H1 (cell line): ENCODE results near the gene ACTR1A. TPM values are rescaled to one million over a fixed set of nuclear protein-coding genes. Genes with fewer than 3 reads are reported as not detected.

Experiments used
- CTCF ChIA-PET: fragments of 300-600 bp; sonication (Branson Sonifier 250); formaldehyde crosslinking; loops from one replicate; lab custom pipeline; 2021; ENCODE audit not compliant: partially characterized antibody; lab: Charles Lee
- POLR2A ChIA-PET: fragments of 300-600 bp; sonication (Branson Sonifier 250); formaldehyde crosslinking; loops from one replicate; lab custom pipeline; 2021; ENCODE audit warnings: inconsistent platforms; ENCODE audit not compliant: partially characterized antibody; lab: Charles Lee
- DNase-seq, 2 experiments: peaks; one replicate each; pipeline versions ENCODE4 v3.0.0 to v3.0.0-alpha.2; 2010 to 2022; ENCODE audit warnings: low spot score in 2 of 2, low read depth in 1 of 2, mixed read lengths in 1 of 2
- FAIRE-seq: peaks from 2 replicates; lab custom pipeline; 2011; peaks lifted over from hg19 to GRCh38; lab: Jason Lieb, UNC
- H2AFZ ChIP-seq: 2 replicates; pipeline ENCODE4 v1.8.1; 2012; ENCODE audit warnings: low read length, inconsistent platforms
- H2AK5ac ChIP-seq: 2 replicates; pipeline ENCODE4 v1.6.1; 2013; ENCODE audit warnings: low read depth, low read length
- H2BK120ac ChIP-seq: replicated peaks from 2 replicates; pipeline ENCODE3; 2013; ENCODE audit warnings: low read depth, low read length, inconsistent platforms
- H2BK12ac ChIP-seq: 2 replicates; pipeline ENCODE4 v1.6.1; 2013; ENCODE audit warnings: low read depth, low read length
- H2BK15ac ChIP-seq: 2 replicates; pipeline ENCODE4 v1.6.1; 2013; ENCODE audit warnings: low read length
- H2BK20ac ChIP-seq: 2 replicates; pipeline ENCODE4 v1.6.1; 2013; ENCODE audit warnings: low read length
- H2BK5ac ChIP-seq: 2 replicates; pipeline ENCODE4 v1.6.1; 2013; ENCODE audit warnings: low read depth, low read length
- H3K14ac ChIP-seq: 2 replicates; pipeline ENCODE4 v1.6.1; 2013; ENCODE audit warnings: inconsistent platforms; ENCODE audit not compliant: insufficient read length
- H3K18ac ChIP-seq: 2 replicates; pipeline ENCODE4 v1.6.1; 2013; ENCODE audit warnings: low read length; ENCODE audit errors: extremely low read depth
- H3K23ac ChIP-seq: 2 replicates; pipeline ENCODE4 v1.6.1; 2013; ENCODE audit warnings: inconsistent platforms; ENCODE audit not compliant: insufficient read length
- H3K23me2 ChIP-seq: 2 replicates; pipeline ENCODE4 v1.6.1; 2013; ENCODE audit warnings: low read depth, low read length
- H3K27ac ChIP-seq: 2 replicates; pipeline ENCODE4 v1.6.1; 2011; ENCODE audit warnings: low read depth, low read length, inconsistent platforms
- H3K27me3 ChIP-seq, 4 experiments: replicated peaks in 1 of 4; 1 replicate in 1 of 4; 2 replicates in 3 of 4; pipeline versions ENCODE4 v1.6.1 to v1.8.1; 2011 to 2013; ENCODE audit warnings: low read length in 3 of 4, mild to moderate bottlenecking in 3 of 4, inconsistent platforms in 2 of 4, mixed read lengths in 2 of 4, moderate library complexity in 1 of 4; ENCODE audit not compliant: control insufficient read depth in 3 of 4, insufficient read depth in 3 of 4; ENCODE audit errors: extremely low read depth in 1 of 4
- H3K36me3 ChIP-seq, 4 experiments: 2 replicates each; pipeline versions ENCODE4 v1.6.1 to v1.8.1; 2011 to 2013; ENCODE audit warnings: mild to moderate bottlenecking in 4 of 4, low read length in 3 of 4, moderate library complexity in 2 of 4, control low read depth in 1 of 4, inconsistent platforms in 1 of 4; ENCODE audit not compliant: insufficient read depth in 4 of 4, control insufficient read depth in 2 of 4
- H3K4ac ChIP-seq: replicated peaks from 2 replicates; pipeline ENCODE3; 2013; ENCODE audit warnings: low read length, low read depth, mixed read lengths, inconsistent platforms; ENCODE audit not compliant: insufficient read length
- H3K4me1 ChIP-seq, 4 experiments: replicated peaks in 1 of 4; 1 replicate in 1 of 4; 2 replicates in 3 of 4; pipeline versions ENCODE4 v1.6.1 to v1.8.1; 2011 to 2013; ENCODE audit warnings: low read length in 3 of 4, inconsistent platforms in 2 of 4, mixed read lengths in 1 of 4; ENCODE audit not compliant: insufficient read depth in 4 of 4, control insufficient read depth in 3 of 4
- H3K4me2 ChIP-seq, 2 experiments: 2 replicates each; pipeline versions ENCODE4 v1.6.1 to v1.8.1; 2011 to 2013; ENCODE audit warnings: low read depth in 2 of 2, low read length in 2 of 2, control low read depth in 1 of 2, inconsistent platforms in 1 of 2, mild to moderate bottlenecking in 1 of 2; ENCODE audit not compliant: insufficient read depth in 1 of 2
- H3K4me3 ChIP-seq, 4 experiments: fragments of 200-600, 300-600 bp in 1 of 4; sonication (generic), shearing (Covaris generic), sonication (Bioruptor Twin) in 1 of 4; 2 replicates each; pipeline versions ENCODE4 v1.5.1 to v1.8.1; 2011 to 2016; ENCODE audit warnings: low read length in 4 of 4, low read depth in 3 of 4, control low read depth in 2 of 4, inconsistent platforms in 2 of 4, mild to moderate bottlenecking in 2 of 4, mixed read lengths in 1 of 4, moderate library complexity in 1 of 4; ENCODE audit not compliant: insufficient read depth in 2 of 4; ENCODE audit errors: extremely low read depth in 1 of 4
- H3K56ac ChIP-seq: replicated peaks from 2 replicates; pipeline ENCODE3; 2013; ENCODE audit warnings: low read depth, mild to moderate bottlenecking, mixed read lengths, low read length, inconsistent platforms; ENCODE audit not compliant: insufficient read length
- H3K79me1 ChIP-seq: 2 replicates; pipeline ENCODE4 v1.6.1; 2013; ENCODE audit warnings: low read depth, low read length, control low read depth
- H3K79me2 ChIP-seq, 2 experiments: 2 replicates each; pipeline versions ENCODE4 v1.6.1 to v1.8.1; 2012 to 2013; ENCODE audit warnings: low read length in 2 of 2, mild to moderate bottlenecking in 2 of 2, inconsistent platforms in 1 of 2; ENCODE audit not compliant: insufficient read depth in 2 of 2, control insufficient read depth in 1 of 2
- H3K9ac ChIP-seq, 4 experiments: replicated peaks in 1 of 4; 1 replicate in 1 of 4; 2 replicates in 3 of 4; pipeline versions ENCODE4 v1.6.1 to v1.8.1; 2011 to 2013; ENCODE audit warnings: low read depth in 3 of 4, low read length in 3 of 4, control low read depth in 2 of 4, mild to moderate bottlenecking in 2 of 4, moderate library complexity in 2 of 4, inconsistent platforms in 1 of 4; ENCODE audit errors: extremely low read depth in 1 of 4
- H3K9me3 ChIP-seq, 2 experiments: 2 replicates each; pipeline versions ENCODE4 v1.6.1 to v1.8.1; 2012 to 2013; ENCODE audit warnings: mild to moderate bottlenecking in 2 of 2, moderate library complexity in 2 of 2, control low read depth in 1 of 2, inconsistent platforms in 1 of 2, low read depth in 1 of 2, low read length in 1 of 2, mixed read lengths in 1 of 2; ENCODE audit not compliant: insufficient read depth in 2 of 2
- H4K20me1 ChIP-seq, 2 experiments: replicated peaks in 1 of 2; 2 replicates each; pipeline versions ENCODE3 to v1.8.1; 2011 to 2013; ENCODE audit warnings: inconsistent platforms in 2 of 2, low read length in 2 of 2, mild to moderate bottlenecking in 1 of 2; ENCODE audit not compliant: insufficient read depth in 2 of 2, control insufficient read depth in 1 of 2
- H4K5ac ChIP-seq: 2 replicates; pipeline ENCODE4 v1.6.1; 2013; ENCODE audit warnings: low read length, low read depth, mixed read lengths, inconsistent platforms; ENCODE audit not compliant: insufficient read length
- H4K8ac ChIP-seq: 2 replicates; pipeline ENCODE4 v1.8.0; 2013; ENCODE audit warnings: mild to moderate bottlenecking, moderate library complexity, low read length, inconsistent platforms; ENCODE audit not compliant: insufficient read depth; ENCODE audit errors: extremely low read depth
- H4K91ac ChIP-seq: replicated peaks from 2 replicates; pipeline ENCODE3; 2013; ENCODE audit warnings: low read length, mixed read lengths, inconsistent platforms; ENCODE audit not compliant: insufficient read length
- CHD2 ChIP-seq: IDR thresholded peaks from 2 replicates; pipeline ENCODE4 v1.6.1; 2012; ENCODE audit warnings: low read length, improper control_type of control experiment
- EZH2 ChIP-seq: fragments of 200-600 bp; sonication (generic); IDR thresholded peaks from 2 replicates; pipeline ENCODE4 v1.7.1; 2012; ENCODE audit warnings: low read depth, mild to moderate bottlenecking, moderate library complexity, low read length, inconsistent platforms; ENCODE audit not compliant: severe bottlenecking
- NANOG ChIP-seq: IDR thresholded peaks from 2 replicates; pipeline ENCODE4 v1.6.1; 2011; ENCODE audit warnings: low read length, low read depth, mild to moderate bottlenecking, inconsistent platforms; ENCODE audit not compliant: insufficient read depth, poor library complexity, severe bottlenecking
- RAD21 ChIP-seq, 2 experiments: IDR thresholded peaks in 1 of 2; conservative IDR thresholded peaks in 1 of 2; 2 replicates each; pipeline ENCODE4 v1.6.1; 2011; ENCODE audit warnings: low read depth in 2 of 2, low read length in 2 of 2, improper control_type of control experiment in 1 of 2, inconsistent platforms in 1 of 2, mild to moderate bottlenecking in 1 of 2, moderate library complexity in 1 of 2
- SP1 ChIP-seq: IDR thresholded peaks from 2 replicates; pipeline ENCODE4 v1.6.1; 2011; ENCODE audit warnings: low read depth, low read length
- WGBS, 2 experiments: shearing (Covaris generic) in 1 of 2; methylation state at CpG; one replicate each; pipeline versions ENCODE4 v1.1.6 to v1.1.7; 2013 to 2015; ENCODE audit warnings: low lambda C conversion rate in 2 of 2, mixed read lengths in 2 of 2, inconsistent platforms in 1 of 2, low coverage in 1 of 2, missing lambda C conversion rate in 1 of 2; ENCODE audit not compliant: insufficient replicate concordance in 2 of 2, insufficient coverage in 1 of 2, insufficient read length in 1 of 2; ENCODE audit errors: extremely low coverage in 1 of 2, missing lambda C conversion rate in 1 of 2; 5-methylcytosine and 5-hydroxymethylcytosine counted together
- polyA plus RNA-seq, 7 experiments: library from polyadenylated mRNA; depleted of rRNA in 3 of 7; stranded (reverse) in 5 of 7; unstranded in 2 of 7; fragments of >200 nt in 5 of 7; fragments of 200-250 nt in 2 of 7; gene quantifications; 1 replicate in 5 of 7; 2 replicates in 1 of 7; 4 replicates in 1 of 7; pipeline versions ENCODE4 v1.2.1 to v1.2.3, GENCODE V29; 2011 to 2013; ENCODE audit warnings: missing spikeins in 2 of 7, mixed read lengths in 2 of 7
- total RNA-seq: library from RNA; stranded (reverse); fragmentation: NEBNext Ultra II Directional; extraction: Animal tissue kit (Norgen Biotek cat#: 25700); gene quantifications from 2 replicates; pipeline ENCODE4 v1.2.1, GENCODE V29; 2021
- TF ChIP-seq, protein P1 (sequence below): IDR thresholded peaks from 2 replicates; pipeline ENCODE4 v1.6.1; 2011; ENCODE audit warnings: low read length, improper control_type of control experiment

The ACTR1A gene
- total and polyA plus RNA-seq, 2 of the 8 experiments (the other 6 are each of a cell fraction or from before 2014, with no cell fraction given), result 78.6 to 86.3 TPM

- 84% methylated on average over 6 of the region's 6 CpGs; no CpG with 5 or more reads in 1 of the 2 experiments for WGBS, 2 experiments
- no peak overlapping the region for H4K91ac ChIP-seq
- H3K4me3 ChIP-seq, result no peak overlapping the region
- no peak overlapping the region for H3K9ac ChIP-seq
- H3K79me1 ChIP-seq, result no peaks in the 10 kb centered on the region
- no peak overlapping the region for H3K14ac ChIP-seq
- no peak overlapping the region for H4K8ac ChIP-seq
- H2BK20ac ChIP-seq, result no peak overlapping the region
- H3K23me2 ChIP-seq, result no peaks in the 10 kb centered on the region
- no peaks in the 10 kb centered on the region for H3K27me3 ChIP-seq
- H3K4me1 ChIP-seq, result no peaks in the 10 kb centered on the region
- H2BK12ac ChIP-seq, result no peak overlapping the region
- no peak overlapping the region for H3K23ac ChIP-seq
- H2BK120ac ChIP-seq, result no peak overlapping the region
- H3K4ac ChIP-seq, result no peak overlapping the region
- no peak for FAIRE-seq
- no peak overlapping the region for H2AFZ ChIP-seq
- H2BK5ac ChIP-seq, result no peak overlapping the region
- H3K36me3 ChIP-seq, result peaks cover 3 to 8% (median 5%) of the 10 kb centered on the region in 4 experiments; a peak in 5 of 8 replicates
- no peaks in the 10 kb centered on the region for H3K9me3 ChIP-seq
- DNase-seq, result no peak
- peaks cover 0 to 9% of the 10 kb centered on the region in 2 experiments for H4K20me1 ChIP-seq
- no peak overlapping the region for H3K18ac ChIP-seq
- no peak overlapping the region for H3K27ac ChIP-seq
- TF ChIP-seq SP1, result no peak
- TF ChIP-seq NANOG, result no peak
- TF ChIP-seq, protein P1, sequence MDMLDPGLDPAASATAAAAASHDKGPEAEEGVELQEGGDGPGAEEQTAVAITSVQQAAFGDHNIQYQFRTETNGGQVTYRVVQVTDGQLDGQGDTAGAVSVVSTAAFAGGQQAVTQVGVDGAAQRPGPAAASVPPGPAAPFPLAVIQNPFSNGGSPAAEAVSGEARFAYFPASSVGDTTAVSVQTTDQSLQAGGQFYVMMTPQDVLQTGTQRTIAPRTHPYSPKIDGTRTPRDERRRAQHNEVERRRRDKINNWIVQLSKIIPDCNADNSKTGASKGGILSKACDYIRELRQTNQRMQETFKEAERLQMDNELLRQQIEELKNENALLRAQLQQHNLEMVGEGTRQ, result no peak
- no peak for TF ChIP-seq RAD21 (IDR thresholded peaks at IDR 0.05 in 1 of 2, conservative IDR thresholded peaks at IDR 0.05 in 1 of 2; ENCODE audit: low read depth in 2 of 2, low read length in 2 of 2)
- TF ChIP-seq CHD2, result no peak
- no peak for TF ChIP-seq EZH2
- TF ChIP-seq, all 59 proteins: peak for 0
- ChIA-PET POLR2A (no interaction called here), CTCF (interaction anchor here (0.9 to 16.5 kb wide), 3 partner anchors 17 to 69 kb away, joined by 3 to 182 read pairs (median 5); no protein-coding TSS in a partner anchor)
- Histone ChIP-seq H3K56ac (no peak overlapping the region), H2AK5ac (no peak overlapping the region), H3K79me2 (no peaks in the 10 kb centered on the region; a peak in 1 of 4 replicates), H3K4me2 (no peak overlapping the region), H2BK15ac (no peak overlapping the region), H4K5ac (no peak overlapping the region)
Measured at GRCh38 chr10:102511583-102512274, 9.2 kb upstream of the ACTR1A start.
